Measurements from ENCODE around the gene SIAH2. TPM values are rescaled to one million over a fixed set of nuclear protein-coding genes. Genes with fewer than 3 reads are reported as not detected.
"Not testable (repeated sequence)": the region's sequence is repeated elsewhere in the genome, so short reads cannot be mapped to it uniquely, and the experiment has no call there.

Gene SIAH2
- polyA plus RNA-seq, 2 donors = 16.3 to 32.4 TPM

DNA sequence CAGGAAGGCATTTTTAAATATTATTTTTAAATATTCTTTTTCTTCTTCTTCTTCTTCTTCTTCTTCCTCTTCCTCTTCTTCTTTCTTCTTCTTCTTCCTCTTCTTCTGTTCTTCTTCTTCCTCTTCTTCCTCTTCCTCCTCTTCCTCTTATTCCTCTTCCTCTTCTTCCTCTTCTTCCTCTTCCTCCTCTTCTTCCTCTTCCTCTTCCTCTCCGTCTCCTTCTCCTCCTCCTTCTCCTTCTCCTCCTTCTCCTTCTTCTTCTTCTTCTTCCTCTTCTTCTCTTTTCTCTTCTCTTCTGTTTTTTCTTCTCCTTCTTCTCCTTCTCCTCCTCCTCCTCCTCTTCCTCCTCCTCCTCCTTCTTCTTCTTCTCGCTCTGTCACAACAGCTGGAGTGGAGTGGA lies 33.6 kb upstream of the SIAH2 start:
- H3K9me3 ChIP-seq (ENCODE audit: control insufficient read depth in 2 of 2, insufficient read depth in 1 of 2, low read depth in 1 of 2, low read length in 1 of 2); H3K4me1 ChIP-seq (ENCODE audit: control insufficient read depth in 2 of 2, insufficient read depth in 2 of 2, low read length in 1 of 2); H3K36me3 ChIP-seq (ENCODE audit: control insufficient read depth in 2 of 2, insufficient read depth in 2 of 2, low read length in 1 of 2); H3K4me3 ChIP-seq (ENCODE audit: low read depth in 1 of 2, low read length in 2 of 2); H3K27me3 ChIP-seq (ENCODE audit: control insufficient read depth in 1 of 2, insufficient read depth in 2 of 2, low read length in 2 of 2); H3K27ac ChIP-seq (ENCODE audit: low read depth in 2 of 2, low read length in 1 of 2): not testable (repeated sequence)
- WGBS, 2 donors = 83 to 90% methylated on average over 2 of the region's 2 CpGs

- H3K9me3 ChIP-seq (ENCODE audit: control insufficient read depth in 2 of 2, insufficient read depth in 1 of 2, low read depth in 1 of 2, low read length in 1 of 2) = no peaks in the 10 kb centered on the region
- H3K4me3 ChIP-seq (ENCODE audit: low read depth in 1 of 2, low read length in 2 of 2) = no peak overlapping the region
- H3K36me3 ChIP-seq (ENCODE audit: control insufficient read depth in 2 of 2, insufficient read depth in 2 of 2, low read length in 1 of 2) = no peaks in the 10 kb centered on the region
- H3K4me1 ChIP-seq (ENCODE audit: control insufficient read depth in 2 of 2, insufficient read depth in 2 of 2, low read length in 1 of 2) = peaks cover 0 to 3% of the 10 kb centered on the region in 2 donors
- no peak overlapping the region for H3K27ac ChIP-seq (ENCODE audit: low read depth in 2 of 2, low read length in 1 of 2)
- no peaks in the 10 kb centered on the region for H3K27me3 ChIP-seq (ENCODE audit: control insufficient read depth in 1 of 2, insufficient read depth in 2 of 2, low read length in 2 of 2)
- WGBS, 2 donors = 76 to 81% methylated on average over 4 of the region's 4 CpGs
Measured at GRCh38 chr3:150793641-150794040, 30.7 kb upstream of the SIAH2 start.

- H3K4me1 ChIP-seq (ENCODE audit: control insufficient read depth in 2 of 2, insufficient read depth in 2 of 2, low read length in 1 of 2) = no peaks in the 10 kb centered on the region
- no peaks in the 10 kb centered on the region for H3K9me3 ChIP-seq (ENCODE audit: control insufficient read depth in 2 of 2, insufficient read depth in 1 of 2, low read depth in 1 of 2, low read length in 1 of 2)
- H3K4me3 ChIP-seq (ENCODE audit: low read depth in 1 of 2, low read length in 2 of 2) = no peak overlapping the region
- no peaks in the 10 kb centered on the region for H3K27me3 ChIP-seq (ENCODE audit: control insufficient read depth in 1 of 2, insufficient read depth in 2 of 2, low read length in 2 of 2)
- H3K36me3 ChIP-seq (ENCODE audit: control insufficient read depth in 2 of 2, insufficient read depth in 2 of 2, low read length in 1 of 2) = no peaks in the 10 kb centered on the region
- no peak overlapping the region for H3K27ac ChIP-seq (ENCODE audit: low read depth in 2 of 2, low read length in 1 of 2)
Measured at GRCh38 chr3:150790629-150791028, 27.7 kb upstream of the SIAH2 start.

- Histone ChIP-seq H3K27ac (ENCODE audit: low read depth in 2 of 2, low read length in 1 of 2) (no peak overlapping the region), H3K9me3 (ENCODE audit: control insufficient read depth in 2 of 2, insufficient read depth in 1 of 2, low read depth in 1 of 2, low read length in 1 of 2) (no peaks in the 10 kb centered on the region), H3K4me1 (ENCODE audit: control insufficient read depth in 2 of 2, insufficient read depth in 2 of 2, low read length in 1 of 2) (no peaks in the 10 kb centered on the region), H3K36me3 (ENCODE audit: control insufficient read depth in 2 of 2, insufficient read depth in 2 of 2, low read length in 1 of 2) (no peaks in the 10 kb centered on the region), H3K27me3 (ENCODE audit: control insufficient read depth in 1 of 2, insufficient read depth in 2 of 2, low read length in 2 of 2) (no peaks in the 10 kb centered on the region), H3K4me3 (ENCODE audit: low read depth in 1 of 2, low read length in 2 of 2) (no peak overlapping the region)
- WGBS, 2 donors = 78 to 80% methylated on average over 4 of the region's 4 CpGs
Measured at GRCh38 chr3:150789451-150789850, 26.5 kb upstream of the SIAH2 start.

- H3K27ac ChIP-seq (ENCODE audit: low read depth in 2 of 2, low read length in 1 of 2) = no peak overlapping the region
- H3K36me3 ChIP-seq (ENCODE audit: control insufficient read depth in 2 of 2, insufficient read depth in 2 of 2, low read length in 1 of 2) = no peaks in the 10 kb centered on the region
- no peaks in the 10 kb centered on the region for H3K9me3 ChIP-seq (ENCODE audit: control insufficient read depth in 2 of 2, insufficient read depth in 1 of 2, low read depth in 1 of 2, low read length in 1 of 2)
- WGBS, 2 donors = 6 to 12% methylated on average over 10 of the region's 10 CpGs
- H3K27me3 ChIP-seq (ENCODE audit: control insufficient read depth in 1 of 2, insufficient read depth in 2 of 2, low read length in 2 of 2) = no peaks in the 10 kb centered on the region
- H3K4me1 ChIP-seq (ENCODE audit: control insufficient read depth in 2 of 2, insufficient read depth in 2 of 2, low read length in 1 of 2) = no peaks in the 10 kb centered on the region
- no peak overlapping the region for H3K4me3 ChIP-seq (ENCODE audit: low read depth in 1 of 2, low read length in 2 of 2)
Measured at GRCh38 chr3:150787741-150788370, 24.9 kb upstream of the SIAH2 start.

GRCh38 chr3:150786791-150787190 lies 23.8 kb upstream of the SIAH2 start:
- no peak overlapping the region for H3K4me3 ChIP-seq (ENCODE audit: low read depth in 1 of 2, low read length in 2 of 2)
- H3K9me3 ChIP-seq (ENCODE audit: control insufficient read depth in 2 of 2, insufficient read depth in 1 of 2, low read depth in 1 of 2, low read length in 1 of 2) = no peaks in the 10 kb centered on the region
- no peaks in the 10 kb centered on the region for H3K36me3 ChIP-seq (ENCODE audit: control insufficient read depth in 2 of 2, insufficient read depth in 2 of 2, low read length in 1 of 2)
- no peak overlapping the region for H3K27ac ChIP-seq (ENCODE audit: low read depth in 2 of 2, low read length in 1 of 2)
- no peaks in the 10 kb centered on the region for H3K27me3 ChIP-seq (ENCODE audit: control insufficient read depth in 1 of 2, insufficient read depth in 2 of 2, low read length in 2 of 2)
- H3K4me1 ChIP-seq (ENCODE audit: control insufficient read depth in 2 of 2, insufficient read depth in 2 of 2, low read length in 1 of 2) = no peaks in the 10 kb centered on the region

- H3K4me3 ChIP-seq (ENCODE audit: low read depth in 1 of 2, low read length in 2 of 2) = no peak overlapping the region
- H3K27ac ChIP-seq (ENCODE audit: low read depth in 2 of 2, low read length in 1 of 2) = no peak overlapping the region
- H3K36me3 ChIP-seq (ENCODE audit: control insufficient read depth in 2 of 2, insufficient read depth in 2 of 2, low read length in 1 of 2) = no peaks in the 10 kb centered on the region
- no peaks in the 10 kb centered on the region for H3K9me3 ChIP-seq (ENCODE audit: control insufficient read depth in 2 of 2, insufficient read depth in 1 of 2, low read depth in 1 of 2, low read length in 1 of 2)
- no peaks in the 10 kb centered on the region for H3K27me3 ChIP-seq (ENCODE audit: control insufficient read depth in 1 of 2, insufficient read depth in 2 of 2, low read length in 2 of 2)
- H3K4me1 ChIP-seq (ENCODE audit: control insufficient read depth in 2 of 2, insufficient read depth in 2 of 2, low read length in 1 of 2) = no peaks in the 10 kb centered on the region
Measured at GRCh38 chr3:150784747-150785125, 21.8 kb upstream of the SIAH2 start.

DNA sequence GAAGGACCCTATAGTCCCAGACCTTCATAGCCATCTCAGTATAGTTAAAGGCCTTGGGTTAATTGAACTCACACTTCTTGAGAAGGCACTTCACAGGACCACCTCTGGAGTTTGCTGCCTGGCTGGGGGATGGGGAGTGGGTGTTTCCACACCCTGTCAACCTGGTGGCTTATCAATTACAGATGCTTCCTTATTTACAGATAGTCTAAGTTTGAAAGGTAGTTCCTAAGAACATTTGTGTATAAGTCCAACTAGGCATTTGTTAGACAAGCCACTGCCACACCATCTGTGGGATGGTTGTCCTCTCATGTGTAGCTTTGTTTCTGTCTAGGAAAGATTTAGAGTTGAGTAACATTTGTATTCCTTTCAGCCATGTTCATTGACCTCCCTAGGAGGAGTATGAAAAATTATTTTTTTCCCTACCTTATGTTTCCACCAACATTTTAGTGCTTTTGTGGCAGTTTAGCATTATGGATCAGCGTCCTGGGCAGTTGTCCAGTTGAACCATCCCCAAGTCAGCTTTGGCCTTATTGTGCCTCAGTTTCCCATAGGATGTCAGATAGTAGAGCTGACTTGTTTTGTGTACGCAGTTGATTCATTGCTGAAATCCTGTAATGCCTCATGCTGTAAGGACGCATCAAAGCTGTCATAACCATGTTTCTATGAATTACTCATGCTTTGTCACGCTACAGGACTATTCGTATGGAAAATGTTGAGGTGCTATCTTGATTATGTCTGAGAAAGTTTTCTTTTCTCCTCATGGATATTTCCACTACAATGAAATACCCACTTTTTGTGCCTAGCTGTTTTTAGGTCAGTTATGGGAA lies 21.2 kb upstream of the SIAH2 start:
- Histone ChIP-seq H3K36me3 (ENCODE audit: control insufficient read depth in 2 of 2, insufficient read depth in 2 of 2, low read length in 1 of 2) (no peaks in the 10 kb centered on the region), H3K9me3 (ENCODE audit: control insufficient read depth in 2 of 2, insufficient read depth in 1 of 2, low read depth in 1 of 2, low read length in 1 of 2) (no peaks in the 10 kb centered on the region), H3K27ac (ENCODE audit: low read depth in 2 of 2, low read length in 1 of 2) (no peak overlapping the region), H3K27me3 (ENCODE audit: control insufficient read depth in 1 of 2, insufficient read depth in 2 of 2, low read length in 2 of 2) (no peaks in the 10 kb centered on the region), H3K4me3 (ENCODE audit: low read depth in 1 of 2, low read length in 2 of 2) (no peak overlapping the region), H3K4me1 (ENCODE audit: control insufficient read depth in 2 of 2, insufficient read depth in 2 of 2, low read length in 1 of 2) (no peaks in the 10 kb centered on the region)
- 76 to 78% methylated on average over 5 of the region's 5 CpGs for WGBS, 2 donors

DNA sequence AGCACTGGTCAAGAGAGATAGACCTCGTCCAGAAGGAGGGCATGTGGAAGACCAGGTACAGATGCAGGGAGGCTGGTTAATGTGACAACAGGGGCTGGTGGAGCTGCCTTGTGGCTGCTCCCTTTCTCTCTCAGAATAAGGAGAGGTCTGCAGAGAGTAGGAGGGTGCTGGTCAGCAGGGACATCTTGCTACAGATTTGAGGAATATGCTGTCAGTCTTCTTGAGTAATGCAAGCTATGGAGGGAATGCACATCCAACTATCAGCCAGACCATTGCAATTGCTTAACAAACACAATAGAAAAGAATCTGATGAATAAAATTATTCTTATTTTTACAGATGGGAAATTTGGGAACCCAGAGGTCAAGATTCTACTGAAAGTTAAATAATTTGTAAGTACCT lies 20.3 kb upstream of the SIAH2 start:
- Histone ChIP-seq H3K9me3 (ENCODE audit: control insufficient read depth in 2 of 2, insufficient read depth in 1 of 2, low read depth in 1 of 2, low read length in 1 of 2) (no peaks in the 10 kb centered on the region), H3K27me3 (ENCODE audit: control insufficient read depth in 1 of 2, insufficient read depth in 2 of 2, low read length in 2 of 2) (no peaks in the 10 kb centered on the region), H3K27ac (ENCODE audit: low read depth in 2 of 2, low read length in 1 of 2) (no peak overlapping the region), H3K36me3 (ENCODE audit: control insufficient read depth in 2 of 2, insufficient read depth in 2 of 2, low read length in 1 of 2) (no peaks in the 10 kb centered on the region), H3K4me1 (ENCODE audit: control insufficient read depth in 2 of 2, insufficient read depth in 2 of 2, low read length in 1 of 2) (no peaks in the 10 kb centered on the region), H3K4me3 (ENCODE audit: low read depth in 1 of 2, low read length in 2 of 2) (no peak overlapping the region)
- 73 to 87% methylated on average over 1 of the region's 1 CpG for WGBS, 2 donors

DNA sequence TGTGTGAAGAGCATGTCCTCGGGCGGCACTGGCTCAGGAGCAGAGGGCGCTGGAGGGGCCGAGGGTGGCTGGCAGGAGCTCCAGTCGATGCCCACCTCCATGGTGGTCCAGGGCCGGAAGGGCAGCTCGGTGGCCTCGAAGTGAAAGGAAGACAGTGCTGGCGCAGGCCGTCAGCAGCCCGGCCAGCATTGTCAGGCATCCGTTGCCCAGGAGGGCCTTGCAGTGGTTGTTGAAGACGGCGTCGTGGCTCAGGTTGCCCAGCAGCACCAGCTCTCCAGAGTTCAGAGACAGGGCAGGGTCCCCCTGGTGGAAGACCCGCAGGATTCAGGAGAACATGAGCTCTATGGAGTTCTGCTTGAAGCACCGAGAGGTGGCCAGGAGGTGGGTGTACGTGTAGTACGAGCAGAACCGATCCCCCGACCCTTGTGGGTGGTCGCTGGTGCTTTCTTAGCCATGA lies 16.5 kb upstream of the SIAH2 start:
- H3K27me3 ChIP-seq (ENCODE audit: control insufficient read depth in 1 of 2, insufficient read depth in 2 of 2, low read length in 2 of 2) = no peaks in the 10 kb centered on the region
- WGBS, 2 donors = 91 to 95% methylated on average over 21 to 22 of the region's 22 CpGs

More for the DNA sequence above, 16.5 kb upstream of the SIAH2 start:
- no peak overlapping the region for H3K4me3 ChIP-seq (ENCODE audit: low read depth in 1 of 2, low read length in 2 of 2)
- H3K36me3 ChIP-seq (ENCODE audit: control insufficient read depth in 2 of 2, insufficient read depth in 2 of 2, low read length in 1 of 2) = no peaks in the 10 kb centered on the region
- no peak overlapping the region for H3K27ac ChIP-seq (ENCODE audit: low read depth in 2 of 2, low read length in 1 of 2)
- no peaks in the 10 kb centered on the region for H3K9me3 ChIP-seq (ENCODE audit: control insufficient read depth in 2 of 2, insufficient read depth in 1 of 2, low read depth in 1 of 2, low read length in 1 of 2)
- no peaks in the 10 kb centered on the region for H3K4me1 ChIP-seq (ENCODE audit: control insufficient read depth in 2 of 2, insufficient read depth in 2 of 2, low read length in 1 of 2)

All from esophagus (tissue), 2 donors.